GM19324 (cell line): Measurements from ENCODE around the gene CSAG1.
"Not testable (repeated sequence)": the region's sequence is repeated elsewhere in the genome, so short reads cannot be mapped to it uniquely, and the experiment has no call there.

ENCODE experiments used
- ATAC-seq: cut with Tn5 transposase; IDR thresholded peaks from one replicate; pipeline ENCODE4 v1.9.1; 2021; ENCODE audit warnings: mild to moderate bottlenecking, moderate library complexity; ENCODE audit not compliant: unreplicated experiment, low FRiP score

Gene CSAG1

GRCh38 chrX:152706500-152706899 lies 27.0 kb downstream of the CSAG1 start:
- not testable (repeated sequence) for ATAC-seq

GRCh38 chrX:152700390-152700789 lies 33.1 kb downstream of the CSAG1 start:
- not testable (repeated sequence) for ATAC-seq

- not testable (repeated sequence) for ATAC-seq
Measured at GRCh38 chrX:152697952-152698931, 35.3 kb downstream of the CSAG1 start, which contains the start of gene MAGEA3. MAGEA3 (plus strand) TSS chrX:152698794; CDS start chrX:152700833, 2,039 bp downstream.

GRCh38 chrX:152681012-152681411 lies 52.5 kb downstream of the CSAG1 start:
- ATAC-seq: peak; percentile 80
